Effector memory CD4-positive, alpha-beta T cell (primary cell): ENCODE results near the gene LGALS12.

ENCODE experiments used
- DNase-seq, 3 donors: peaks; one replicate each; pipeline ENCODE4 v3.0.0-alpha.2; 2020
- H3K27ac ChIP-seq: 2 replicates; pipeline ENCODE4 v1.7.0; 2013; ENCODE audit warnings: mild to moderate bottlenecking, low read length, moderate library complexity; ENCODE audit not compliant: insufficient read depth, poor library complexity, severe bottlenecking
- H3K27me3 ChIP-seq: replicated peaks from 2 replicates; pipeline ENCODE4 v1.7.0; 2013; ENCODE audit warnings: mild to moderate bottlenecking, low read length; ENCODE audit not compliant: insufficient read depth, control insufficient read depth, poor library complexity, severe bottlenecking
- H3K36me3 ChIP-seq: 2 replicates; pipeline ENCODE4 v1.7.0; 2013; ENCODE audit warnings: mild to moderate bottlenecking, low read length, moderate library complexity; ENCODE audit not compliant: control insufficient read depth, insufficient read depth
- H3K4me1 ChIP-seq: 2 replicates; pipeline ENCODE4 v1.7.0; 2013; ENCODE audit warnings: low read length, mild to moderate bottlenecking; ENCODE audit not compliant: control insufficient read depth, insufficient read depth, poor library complexity, severe bottlenecking
- H3K4me3 ChIP-seq: 2 replicates; pipeline ENCODE4 v1.7.0; 2013; ENCODE audit warnings: low read length, low read depth, mild to moderate bottlenecking; ENCODE audit not compliant: insufficient read depth, poor library complexity, severe bottlenecking
- H3K9me3 ChIP-seq: 2 replicates; pipeline ENCODE4 v1.7.0; 2013; ENCODE audit warnings: mild to moderate bottlenecking, low read length, moderate library complexity; ENCODE audit not compliant: control insufficient read depth

The LGALS12 gene

GRCh38 chr11:63489879-63490278, 16.0 kb upstream of the LGALS12 start:
- no peak for DNase-seq

GRCh38 chr11:63490551-63491239, 15.2 kb upstream of the LGALS12 start, which contains the start of gene PLAAT5:
Gene PLAAT5, minus strand, starts transcription at chr11:63491167. Its CDS starts 133 bp downstream, at chr11:63491034.
- Histone ChIP-seq H3K27ac (no peak within 1 kb of the TSS), H3K9me3 (no peaks in the 10 kb centered on the region), H3K4me3 (peak within 1 kb of the TSS; percentile 58), H3K36me3 (no peaks in the 10 kb centered on the region), H3K4me1 (peaks cover 8% of the 10 kb centered on the region), H3K27me3 (no peaks in the 10 kb centered on the region)
- no peak for DNase-seq

More at GRCh38 chr11:63489879-63490278, 16.0 kb upstream of the LGALS12 start:
- Histone ChIP-seq H3K4me3 (no peak overlapping the region), H3K27me3 (no peaks in the 10 kb centered on the region), H3K4me1 (peaks cover 8% of the 10 kb centered on the region), H3K9me3 (no peaks in the 10 kb centered on the region), H3K27ac (no peak overlapping the region), H3K36me3 (no peaks in the 10 kb centered on the region)

- no peak for DNase-seq
- Histone ChIP-seq H3K4me1 (peaks cover 8% of the 10 kb centered on the region), H3K36me3 (no peaks in the 10 kb centered on the region), H3K27ac (no peak overlapping the region), H3K27me3 (no peaks in the 10 kb centered on the region), H3K4me3 (peak overlapping the region; percentile 58), H3K9me3 (no peaks in the 10 kb centered on the region)
These were observed 14.7 kb upstream of the LGALS12 start for GRCh38 chr11:63491240-63491587.

- Histone ChIP-seq H3K4me3 (peak overlapping the region; percentile 58), H3K9me3 (no peaks in the 10 kb centered on the region), H3K27ac (no peak overlapping the region), H3K4me1 (peaks cover 8% of the 10 kb centered on the region), H3K36me3 (no peaks in the 10 kb centered on the region), H3K27me3 (no peaks in the 10 kb centered on the region)
- no peak for DNase-seq
These were observed 14.1 kb upstream of the LGALS12 start for GRCh38 chr11:63491636-63492372.

- DNase-seq = no peak
These were observed 13.4 kb upstream of the LGALS12 start for GRCh38 chr11:63492441-63492840.

GRCh38 chr11:63493127-63493526, 12.8 kb upstream of the LGALS12 start:
- Histone ChIP-seq H3K4me1 (peaks cover 8% of the 10 kb centered on the region), H3K27ac (no peak overlapping the region), H3K4me3 (no peak overlapping the region), H3K27me3 (no peaks in the 10 kb centered on the region), H3K9me3 (no peaks in the 10 kb centered on the region), H3K36me3 (no peaks in the 10 kb centered on the region)
- DNase-seq = no peak

More at GRCh38 chr11:63492441-63492840, 13.4 kb upstream of the LGALS12 start:
- no peaks in the 10 kb centered on the region for H3K36me3 ChIP-seq
- no peaks in the 10 kb centered on the region for H3K9me3 ChIP-seq
- H3K27ac ChIP-seq = no peak overlapping the region
- H3K4me3 ChIP-seq = no peak overlapping the region
- H3K4me1 ChIP-seq = peaks cover 8% of the 10 kb centered on the region
- H3K27me3 ChIP-seq = no peaks in the 10 kb centered on the region

- Histone ChIP-seq H3K9me3 (peaks cover 2% of the 10 kb centered on the region), H3K4me1 (peaks cover 8% of the 10 kb centered on the region), H3K4me3 (no peak overlapping the region), H3K27me3 (no peaks in the 10 kb centered on the region), H3K36me3 (no peaks in the 10 kb centered on the region), H3K27ac (no peak overlapping the region)
- DNase-seq = no peak
These were observed 10.9 kb upstream of the LGALS12 start for GRCh38 chr11:63494975-63495374.

- H3K36me3 ChIP-seq = no peaks in the 10 kb centered on the region
- H3K4me3 ChIP-seq = no peak overlapping the region
- no peaks in the 10 kb centered on the region for H3K27me3 ChIP-seq
- peaks cover 7% of the 10 kb centered on the region for H3K4me1 ChIP-seq
- peaks cover 10% of the 10 kb centered on the region for H3K9me3 ChIP-seq
- H3K27ac ChIP-seq = no peak overlapping the region
- no peak for DNase-seq
These were observed 6.0 kb upstream of the LGALS12 start for GRCh38 chr11:63499874-63500273.

- Histone ChIP-seq H3K27me3 (no peaks in the 10 kb centered on the region), H3K9me3 (peaks cover 10% of the 10 kb centered on the region), H3K4me3 (no peak overlapping the region), H3K36me3 (no peaks in the 10 kb centered on the region), H3K4me1 (peaks cover 10% of the 10 kb centered on the region), H3K27ac (no peak overlapping the region)
- no peak for DNase-seq
These were observed 4.6 kb upstream of the LGALS12 start for GRCh38 chr11:63501236-63501635.

- DNase-seq = no peak
- Histone ChIP-seq H3K4me1 (peaks cover 10% of the 10 kb centered on the region), H3K27me3 (no peaks in the 10 kb centered on the region), H3K36me3 (no peaks in the 10 kb centered on the region), H3K9me3 (peaks cover 10% of the 10 kb centered on the region), H3K27ac (no peak overlapping the region), H3K4me3 (no peak overlapping the region)
These were observed 3.5 kb upstream of the LGALS12 start for GRCh38 chr11:63502252-63502820.
